Measurements from ENCODE around the gene DMPK.

GRCh38 chr19:45820413-45821102 is 38.3 kb upstream of the DMPK start:
- no peak for TF ChIP-seq POLR2A (IDR thresholded peaks at IDR 0.05)
- TF ChIP-seq, protein P1, sequence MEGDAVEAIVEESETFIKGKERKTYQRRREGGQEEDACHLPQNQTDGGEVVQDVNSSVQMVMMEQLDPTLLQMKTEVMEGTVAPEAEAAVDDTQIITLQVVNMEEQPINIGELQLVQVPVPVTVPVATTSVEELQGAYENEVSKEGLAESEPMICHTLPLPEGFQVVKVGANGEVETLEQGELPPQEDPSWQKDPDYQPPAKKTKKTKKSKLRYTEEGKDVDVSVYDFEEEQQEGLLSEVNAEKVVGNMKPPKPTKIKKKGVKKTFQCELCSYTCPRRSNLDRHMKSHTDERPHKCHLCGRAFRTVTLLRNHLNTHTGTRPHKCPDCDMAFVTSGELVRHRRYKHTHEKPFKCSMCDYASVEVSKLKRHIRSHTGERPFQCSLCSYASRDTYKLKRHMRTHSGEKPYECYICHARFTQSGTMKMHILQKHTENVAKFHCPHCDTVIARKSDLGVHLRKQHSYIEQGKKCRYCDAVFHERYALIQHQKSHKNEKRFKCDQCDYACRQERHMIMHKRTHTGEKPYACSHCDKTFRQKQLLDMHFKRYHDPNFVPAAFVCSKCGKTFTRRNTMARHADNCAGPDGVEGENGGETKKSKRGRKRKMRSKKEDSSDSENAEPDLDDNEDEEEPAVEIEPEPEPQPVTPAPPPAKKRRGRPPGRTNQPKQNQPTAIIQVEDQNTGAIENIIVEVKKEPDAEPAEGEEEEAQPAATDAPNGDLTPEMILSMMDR (IDR thresholded peaks at IDR 0.05) = no peak

All from body of pancreas (tissue), 4 donors.